Measurements from ENCODE around the gene IFT43. TPM values are rescaled to one million over a fixed set of nuclear protein-coding genes. Genes with fewer than 3 reads are reported as not detected.

Gene IFT43
- total RNA-seq, 2 donors from 2014 or later: 10.5 to 12.8 TPM

DNA sequence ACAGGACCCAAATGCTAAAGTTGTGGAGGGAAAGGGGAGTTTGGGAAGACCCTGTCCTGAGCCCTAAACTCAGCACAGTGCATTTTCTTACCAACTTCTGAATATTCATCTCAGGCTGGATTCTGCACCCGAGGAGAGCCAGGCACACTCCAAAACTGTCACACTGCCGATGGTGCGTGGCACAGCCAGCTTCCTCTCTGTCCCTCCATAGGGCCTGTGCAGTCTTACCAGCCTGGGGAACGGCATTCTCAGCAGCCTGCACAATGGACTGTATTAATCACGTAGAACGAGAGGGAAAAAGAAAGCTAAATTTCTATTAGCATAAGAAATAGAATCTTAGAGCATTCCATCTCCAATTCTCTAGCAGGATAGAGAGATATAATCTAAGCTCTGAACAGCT lies 94.9 kb downstream of the IFT43 start:
- H3K36me3 Mint-ChIP-seq (ENCODE audit: low read depth): no peaks in the 10 kb centered on the region
- no peaks in the 10 kb centered on the region for H3K9me3 ChIP-seq (ENCODE audit: control insufficient read depth, low read length, poor library complexity, severe bottlenecking)
- no peak overlapping the region for H3K27ac Mint-ChIP-seq
- DNase-seq: no peak
- H3K27me3 Mint-ChIP-seq: no peaks in the 10 kb centered on the region
- H3K4me1 Mint-ChIP-seq: peaks cover 4% of the 10 kb centered on the region
- ATAC-seq: no peak
- no peak overlapping the region for H3K4me3 Mint-ChIP-seq

DNA sequence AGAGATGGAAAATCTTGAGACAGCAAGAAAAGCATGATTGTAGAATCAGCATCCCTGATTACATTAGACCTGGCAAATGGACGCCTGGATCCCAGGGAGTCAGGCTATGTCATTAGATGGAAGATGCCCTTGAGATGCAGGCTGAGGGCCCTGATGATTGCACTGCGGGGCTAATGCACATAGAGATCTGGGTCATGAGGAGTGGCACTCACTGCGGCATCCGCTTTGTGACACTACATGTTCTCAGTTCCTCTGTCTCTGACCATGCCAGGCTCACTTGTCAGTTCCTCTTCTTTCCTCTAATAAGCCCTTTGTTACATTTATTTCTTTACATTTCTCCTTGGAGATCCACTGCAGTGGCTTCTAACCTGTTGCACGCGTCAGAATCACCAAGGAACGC lies 96.1 kb downstream of the IFT43 start:
- no peaks in the 10 kb centered on the region for H3K9me3 ChIP-seq (ENCODE audit: control insufficient read depth, low read length, poor library complexity, severe bottlenecking)
- ATAC-seq (no peak), DNase-seq (no peak)
- no peak overlapping the region for H3K4me3 Mint-ChIP-seq
- no peaks in the 10 kb centered on the region for H3K36me3 Mint-ChIP-seq (ENCODE audit: low read depth)
- peaks cover 4% of the 10 kb centered on the region for H3K4me1 Mint-ChIP-seq
- H3K27ac Mint-ChIP-seq: no peak overlapping the region
- no peaks in the 10 kb centered on the region for H3K27me3 Mint-ChIP-seq

DNA sequence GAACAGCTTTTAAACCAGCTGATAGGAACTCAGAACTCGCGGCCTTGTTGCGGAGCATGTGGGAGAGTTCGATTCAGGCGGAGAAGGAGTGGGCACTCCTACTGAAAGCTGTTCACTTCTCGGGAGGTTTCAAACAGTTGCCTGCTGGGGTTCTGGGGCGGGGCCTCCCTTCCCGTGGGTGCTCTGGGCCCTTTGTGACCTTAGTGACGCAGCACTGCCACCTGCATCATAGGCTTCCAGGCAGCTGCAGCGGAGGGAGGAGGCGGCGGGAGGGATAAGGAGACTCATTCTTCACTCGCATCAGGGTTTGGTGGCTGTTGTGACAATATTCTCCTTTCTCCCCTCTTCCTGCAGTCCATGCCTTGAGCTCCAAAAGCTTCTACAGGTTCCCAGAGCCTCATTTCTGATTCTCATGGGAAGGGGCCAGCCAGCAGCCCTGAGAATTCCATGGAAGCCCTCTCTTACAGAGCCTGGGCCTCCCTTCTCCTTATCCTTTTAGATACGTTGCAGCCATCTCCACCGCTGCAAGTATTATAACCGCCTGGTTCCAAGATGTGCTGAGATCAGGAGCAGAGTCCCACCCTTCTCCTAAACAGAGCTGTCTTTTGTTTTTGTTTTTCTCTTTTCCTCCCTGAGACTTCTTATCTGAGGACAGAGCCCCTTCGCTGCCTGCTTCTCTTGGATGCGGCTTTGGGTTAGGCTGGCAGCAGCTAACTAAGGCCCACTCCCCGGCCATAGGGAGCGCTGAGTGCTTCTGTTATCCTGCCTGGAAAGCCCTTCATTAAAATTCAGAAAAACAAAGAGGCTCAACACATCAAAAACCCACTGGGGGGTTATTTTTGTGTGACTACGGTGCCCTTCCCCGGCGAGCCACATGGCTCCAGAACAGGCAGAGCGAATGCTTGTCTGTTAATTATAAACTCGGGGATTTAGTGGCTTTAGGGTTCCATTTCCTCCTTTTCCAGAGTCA lies 98.5 kb downstream of the IFT43 start:
- no peaks in the 10 kb centered on the region for H3K9me3 ChIP-seq (ENCODE audit: control insufficient read depth, low read length, poor library complexity, severe bottlenecking)
- Mint-ChIP-seq H3K4me1 (peaks cover 6% of the 10 kb centered on the region), H3K4me3 (no peak overlapping the region), H3K27me3 (peaks cover 5% of the 10 kb centered on the region), H3K27ac (no peak overlapping the region), H3K36me3 (ENCODE audit: low read depth) (no peaks in the 10 kb centered on the region)
- no peak for ATAC-seq
- no peak for DNase-seq

DNA sequence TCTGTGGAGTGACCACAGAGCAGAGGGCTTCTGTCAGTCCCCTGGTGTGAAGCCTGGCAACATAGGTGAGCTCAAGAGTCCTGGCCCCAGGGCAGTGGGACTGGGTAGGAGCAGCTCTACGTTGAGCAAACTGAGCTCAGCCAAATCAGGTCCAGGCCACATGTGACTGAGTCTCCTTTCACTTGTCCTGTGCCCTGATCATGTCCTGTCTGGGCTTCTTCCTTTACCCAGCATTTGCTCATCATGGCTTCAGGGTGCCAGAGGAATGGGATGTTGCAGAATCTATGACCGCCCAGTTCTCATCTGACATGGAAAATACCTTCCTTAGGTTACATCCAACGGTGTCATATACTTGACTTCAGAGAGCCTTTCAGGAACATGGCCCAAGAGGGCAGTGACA lies 99.8 kb downstream of the IFT43 start:
- H3K4me3 Mint-ChIP-seq: no peak overlapping the region
- no peaks in the 10 kb centered on the region for H3K9me3 ChIP-seq (ENCODE audit: control insufficient read depth, low read length, poor library complexity, severe bottlenecking)
- no peaks in the 10 kb centered on the region for H3K36me3 Mint-ChIP-seq (ENCODE audit: low read depth)
- H3K27ac Mint-ChIP-seq: no peak overlapping the region
- H3K4me1 Mint-ChIP-seq: peaks cover 6% of the 10 kb centered on the region
- H3K27me3 Mint-ChIP-seq: peaks cover 7% of the 10 kb centered on the region
- DNase-seq (no peak), ATAC-seq (no peak)

DNA sequence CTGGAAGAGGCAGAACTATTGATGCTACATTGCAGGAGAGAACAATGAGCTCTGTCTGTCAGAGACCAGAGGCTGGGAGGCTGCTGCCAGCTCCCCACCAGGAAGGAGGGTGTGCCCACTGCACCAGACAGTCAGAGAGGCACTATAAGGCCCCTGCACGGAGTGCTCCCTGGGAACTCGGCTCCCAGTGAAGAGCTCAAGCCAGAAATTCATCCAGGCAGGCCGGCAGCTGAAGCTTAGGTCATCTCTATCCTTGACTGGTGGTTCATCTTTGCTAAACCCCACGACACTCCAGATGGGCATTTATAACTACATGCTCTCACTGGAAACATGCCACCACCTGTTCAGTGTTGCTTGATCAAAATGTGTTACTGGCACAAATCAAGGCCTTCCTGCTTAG lies 101.1 kb downstream of the IFT43 start:
- Mint-ChIP-seq H3K4me3 (no peak overlapping the region), H3K27me3 (peaks cover 7% of the 10 kb centered on the region), H3K36me3 (ENCODE audit: low read depth) (no peaks in the 10 kb centered on the region), H3K27ac (no peak overlapping the region), H3K4me1 (peaks cover 6% of the 10 kb centered on the region)
- H3K9me3 ChIP-seq (ENCODE audit: control insufficient read depth, low read length, poor library complexity, severe bottlenecking): no peaks in the 10 kb centered on the region
- no peak for ATAC-seq
- no peak for DNase-seq

DNA sequence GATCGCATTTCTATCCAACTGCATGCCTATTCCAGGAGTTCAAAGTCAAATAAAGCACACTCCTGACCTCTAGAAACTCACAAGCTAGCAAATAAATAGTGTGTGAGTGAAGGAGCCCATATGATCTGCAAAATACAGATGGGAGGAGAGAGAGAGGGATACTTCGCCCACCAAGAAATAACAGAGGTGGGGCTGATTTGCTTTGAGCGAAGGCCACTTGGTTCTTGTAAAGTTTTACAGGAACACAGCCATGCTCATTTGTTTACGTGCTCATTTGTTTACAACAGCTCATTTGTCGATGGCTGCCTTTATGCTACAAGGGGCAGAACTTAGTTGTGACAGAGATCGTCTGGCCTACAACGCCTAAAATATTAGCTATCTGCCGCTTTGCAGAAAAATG lies 102.8 kb downstream of the IFT43 start:
- no peaks in the 10 kb centered on the region for H3K36me3 Mint-ChIP-seq (ENCODE audit: low read depth)
- no peak overlapping the region for H3K27ac Mint-ChIP-seq
- peaks cover 12% of the 10 kb centered on the region for H3K27me3 Mint-ChIP-seq
- DNase-seq (no peak), ATAC-seq (no peak)
- H3K9me3 ChIP-seq (ENCODE audit: control insufficient read depth, low read length, poor library complexity, severe bottlenecking): no peaks in the 10 kb centered on the region
- H3K4me1 Mint-ChIP-seq: peaks cover 6% of the 10 kb centered on the region
- H3K4me3 Mint-ChIP-seq: no peak overlapping the region

DNA sequence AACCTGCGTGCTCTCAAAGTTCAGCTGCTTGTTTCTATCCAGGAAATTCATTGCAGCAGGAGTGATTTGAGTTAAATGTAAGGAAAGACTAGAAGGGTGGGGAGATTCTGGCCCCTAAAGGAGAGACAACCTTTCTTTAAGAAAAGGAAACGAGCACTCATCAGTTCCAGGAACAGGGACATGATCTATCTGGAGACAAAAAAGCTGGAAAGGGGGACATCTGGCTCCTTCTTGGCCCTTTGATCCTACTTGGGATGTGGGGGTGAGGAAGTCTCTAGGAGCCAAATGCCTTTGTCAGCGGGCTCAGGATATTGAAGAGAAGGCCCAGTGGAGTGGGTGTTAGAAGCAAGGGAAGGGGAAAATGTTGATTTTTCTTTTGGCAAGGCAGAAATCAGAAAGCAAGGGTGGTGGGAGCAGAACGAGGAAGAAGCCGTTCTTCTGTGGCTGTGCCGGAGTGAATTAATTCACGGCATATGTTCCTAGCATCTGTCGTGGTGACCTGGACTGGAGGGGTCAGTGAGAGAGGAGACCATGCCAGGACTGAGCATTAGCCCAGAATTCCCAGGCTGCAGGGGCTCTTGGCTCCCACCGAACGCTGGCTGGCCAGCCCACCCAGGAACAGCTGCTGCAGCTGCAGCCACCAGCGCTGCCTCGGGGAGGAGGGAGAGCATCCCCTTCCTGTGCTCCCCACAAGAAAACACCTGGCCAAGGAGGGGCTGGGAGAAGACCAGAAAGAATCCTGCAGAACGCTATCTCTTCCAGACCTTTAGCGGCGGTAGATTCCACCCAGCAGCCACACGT lies 103.4 kb downstream of the IFT43 start:
- Mint-ChIP-seq H3K27ac (no peak overlapping the region), H3K4me1 (peaks cover 6% of the 10 kb centered on the region), H3K36me3 (ENCODE audit: low read depth) (no peaks in the 10 kb centered on the region), H3K27me3 (peaks cover 14% of the 10 kb centered on the region), H3K4me3 (no peak overlapping the region)
- no peaks in the 10 kb centered on the region for H3K9me3 ChIP-seq (ENCODE audit: control insufficient read depth, low read length, poor library complexity, severe bottlenecking)
- DNase-seq (no peak), ATAC-seq (no peak)

DNA sequence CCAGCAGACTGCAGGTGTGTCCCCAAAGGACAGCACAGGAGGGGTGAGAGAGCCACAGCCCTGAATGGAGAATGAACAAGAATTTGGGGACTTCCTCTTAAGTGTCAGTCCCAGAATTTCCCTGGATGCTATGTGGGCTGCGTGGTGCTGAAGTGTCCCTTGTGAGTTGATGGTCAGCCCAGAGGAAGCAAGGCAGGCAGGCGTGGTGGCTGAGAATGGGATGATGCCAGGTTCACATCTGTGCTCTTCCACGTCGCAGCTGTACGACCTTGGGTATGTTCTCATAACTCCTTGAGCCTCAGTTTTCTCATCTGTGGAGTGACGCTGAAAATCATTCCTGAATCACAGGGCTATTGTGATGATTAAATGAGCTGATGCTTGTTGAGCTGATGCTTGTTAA lies 104.0 kb downstream of the IFT43 start:
- Mint-ChIP-seq H3K4me1 (peaks cover 4% of the 10 kb centered on the region), H3K4me3 (no peak overlapping the region), H3K27me3 (peaks cover 20% of the 10 kb centered on the region), H3K27ac (no peak overlapping the region), H3K36me3 (ENCODE audit: low read depth) (no peaks in the 10 kb centered on the region)
- ATAC-seq (no peak), DNase-seq (no peak)
- H3K9me3 ChIP-seq (ENCODE audit: control insufficient read depth, low read length, poor library complexity, severe bottlenecking): no peaks in the 10 kb centered on the region

DNA sequence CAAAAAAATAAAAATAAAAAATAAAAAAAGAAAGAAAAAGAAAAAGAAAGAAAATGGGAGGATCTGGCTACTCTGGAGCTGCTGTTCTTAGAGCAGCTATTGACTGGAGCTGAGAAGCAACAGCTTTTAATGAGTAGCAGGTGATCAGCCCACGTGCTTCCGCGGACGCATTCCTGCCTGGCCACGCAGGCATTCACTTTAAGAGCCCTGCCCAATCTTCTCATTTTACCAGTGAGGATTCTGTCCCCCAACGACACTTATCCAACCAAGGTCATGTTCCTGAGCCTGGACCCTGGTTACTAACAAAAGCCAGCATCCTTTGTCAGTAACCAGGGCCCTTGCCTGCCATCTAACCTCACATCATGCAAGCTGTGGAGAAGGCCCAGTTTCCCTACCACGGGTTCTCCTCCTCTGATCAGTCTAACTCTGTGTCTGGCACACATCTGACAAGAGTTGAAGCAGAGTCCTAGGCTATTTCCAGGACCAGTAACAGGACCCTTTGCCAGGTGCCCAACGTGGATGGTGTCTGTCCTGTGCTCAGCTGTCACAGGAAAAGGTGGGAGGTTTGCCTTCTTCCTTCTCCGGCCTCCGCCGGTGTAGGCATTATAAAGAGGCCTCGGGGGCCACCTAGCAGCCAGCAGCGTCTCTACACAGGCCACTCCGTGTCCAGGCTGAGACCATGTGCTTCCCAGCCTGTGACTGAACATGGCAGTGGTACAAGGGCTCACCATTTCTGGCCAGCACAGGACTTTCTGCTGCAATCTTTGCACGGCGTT lies 105.2 kb downstream of the IFT43 start:
- Mint-ChIP-seq H3K36me3 (ENCODE audit: low read depth) (no peaks in the 10 kb centered on the region), H3K4me1 (peaks cover 4% of the 10 kb centered on the region), H3K27ac (no peak overlapping the region), H3K27me3 (peaks cover 22% of the 10 kb centered on the region), H3K4me3 (no peak overlapping the region)
- DNase-seq: no peak
- ATAC-seq: no peak
- no peaks in the 10 kb centered on the region for H3K9me3 ChIP-seq (ENCODE audit: control insufficient read depth, low read length, poor library complexity, severe bottlenecking)

DNA sequence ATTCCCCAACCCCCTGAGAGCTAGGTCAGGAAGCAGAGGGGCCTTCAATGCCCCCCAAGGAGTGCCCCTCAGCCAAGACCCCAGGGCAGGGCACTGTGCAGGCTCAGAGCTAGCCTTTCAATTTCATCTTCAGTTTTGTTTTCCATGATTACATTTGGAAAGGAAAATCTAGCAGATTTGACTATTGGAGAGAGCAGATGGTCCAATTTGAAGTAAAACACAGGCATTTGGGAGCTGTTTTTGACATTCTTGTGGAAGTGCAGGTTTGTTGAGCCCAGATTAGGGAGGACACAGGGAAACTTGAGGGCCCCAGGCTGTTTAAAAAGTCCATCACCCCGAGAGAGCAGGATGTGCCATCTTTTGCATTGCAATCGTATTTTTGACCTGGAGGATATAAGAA lies 107.5 kb downstream of the IFT43 start:
- Mint-ChIP-seq H3K4me1 (peaks cover 3% of the 10 kb centered on the region), H3K27me3 (peaks cover 29% of the 10 kb centered on the region)

DNA sequence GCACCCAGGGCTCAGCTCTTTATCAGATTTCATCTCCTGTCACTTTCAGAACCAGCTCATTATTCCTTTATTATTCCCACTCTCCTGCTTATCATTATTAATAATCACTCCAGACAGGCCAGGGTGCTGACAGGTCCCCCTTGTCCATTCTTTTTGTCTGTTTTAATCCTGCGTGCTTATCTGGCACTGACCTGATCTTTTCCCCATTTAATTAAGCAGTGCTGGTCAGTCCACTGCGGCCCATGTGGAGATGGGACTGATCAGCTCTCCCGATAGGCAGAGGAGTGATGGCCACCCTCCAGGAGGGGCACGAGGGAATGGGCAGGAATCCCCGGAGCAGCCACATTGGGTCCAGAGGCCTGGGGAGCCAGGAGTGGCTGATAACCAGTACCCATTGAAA lies 110.7 kb downstream of the IFT43 start:
- Mint-ChIP-seq H3K27ac (no peak overlapping the region), H3K4me1 (peaks cover 4% of the 10 kb centered on the region), H3K4me3 (no peak overlapping the region), H3K27me3 (peaks cover 37% of the 10 kb centered on the region), H3K36me3 (ENCODE audit: low read depth) (no peaks in the 10 kb centered on the region)
- no peak for ATAC-seq
- no peak for DNase-seq
- H3K9me3 ChIP-seq (ENCODE audit: control insufficient read depth, low read length, poor library complexity, severe bottlenecking): no peaks in the 10 kb centered on the region

More for the DNA sequence above, 107.5 kb downstream of the IFT43 start:
- Mint-ChIP-seq H3K27ac (no peak overlapping the region), H3K4me3 (no peak overlapping the region), H3K36me3 (ENCODE audit: low read depth) (no peaks in the 10 kb centered on the region)
- no peaks in the 10 kb centered on the region for H3K9me3 ChIP-seq (ENCODE audit: control insufficient read depth, low read length, poor library complexity, severe bottlenecking)
- no peak for ATAC-seq
- no peak for DNase-seq

DNA sequence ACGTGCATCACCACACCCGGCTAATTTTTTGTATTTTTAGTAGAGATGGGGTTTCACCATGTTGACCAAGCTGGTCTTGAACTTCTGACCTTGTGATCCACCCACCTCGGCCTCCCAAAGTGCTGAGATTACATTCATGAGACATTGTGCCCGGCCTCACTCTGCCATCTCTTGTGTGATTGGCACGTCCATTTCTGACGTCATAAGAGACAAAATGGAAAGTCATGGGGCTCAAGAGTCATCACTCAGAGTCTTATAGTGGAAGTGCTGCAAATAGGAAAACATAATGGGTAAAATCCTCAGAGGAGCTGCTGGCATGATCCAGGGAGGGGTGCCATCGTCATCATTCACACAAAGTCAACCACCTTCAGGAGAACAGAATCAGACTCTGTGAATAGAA lies 112.0 kb downstream of the IFT43 start:
- no peak overlapping the region for H3K27ac Mint-ChIP-seq
- H3K9me3 ChIP-seq (ENCODE audit: control insufficient read depth, low read length, poor library complexity, severe bottlenecking): no peaks in the 10 kb centered on the region
- peaks cover 2% of the 10 kb centered on the region for H3K4me1 Mint-ChIP-seq
- no peak overlapping the region for H3K4me3 Mint-ChIP-seq
- H3K36me3 Mint-ChIP-seq (ENCODE audit: low read depth): no peaks in the 10 kb centered on the region
- ATAC-seq (no peak), DNase-seq (no peak)
- peaks cover 43% of the 10 kb centered on the region for H3K27me3 Mint-ChIP-seq

DNA sequence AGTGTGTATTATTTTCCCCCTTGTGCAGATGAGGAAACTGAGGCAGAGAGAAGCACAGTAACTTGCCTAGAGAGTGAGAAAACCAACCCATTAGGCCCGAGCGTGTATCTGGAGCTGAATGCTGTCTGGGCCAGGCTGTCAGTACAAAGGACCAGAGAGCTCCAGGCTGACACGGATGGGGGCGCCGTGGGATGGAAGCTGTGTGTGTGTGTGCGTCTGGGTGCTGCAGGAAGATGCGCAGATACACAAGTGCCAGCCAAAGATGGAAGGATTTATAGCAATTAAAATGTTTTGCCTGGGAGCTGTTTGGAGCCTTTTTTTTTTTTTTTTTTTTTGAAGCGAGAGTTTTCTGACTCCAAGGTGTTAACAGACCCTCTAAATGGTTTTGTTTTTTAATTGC lies 112.5 kb downstream of the IFT43 start:
- H3K27me3 Mint-ChIP-seq: peaks cover 43% of the 10 kb centered on the region
- H3K27ac Mint-ChIP-seq: no peak overlapping the region
- H3K36me3 Mint-ChIP-seq (ENCODE audit: low read depth): no peaks in the 10 kb centered on the region
- ATAC-seq (no peak), DNase-seq (no peak)
- H3K9me3 ChIP-seq (ENCODE audit: control insufficient read depth, low read length, poor library complexity, severe bottlenecking): no peaks in the 10 kb centered on the region
- H3K4me3 Mint-ChIP-seq: no peak overlapping the region
- H3K4me1 Mint-ChIP-seq: peaks cover 2% of the 10 kb centered on the region
